Thoracic aorta (tissue), 2 donors: ENCODE results near the gene FAM221B. TPM values are rescaled to one million over a fixed set of nuclear protein-coding genes. Genes with fewer than 3 reads are reported as not detected.

Source experiments
- ATAC-seq: fragments of 150-250 bp; one replicate; pipeline ENCODE4 v1.8.0; 2017; ENCODE audit warnings: low read depth; ENCODE audit not compliant: insufficient number of reproducible peaks, low FRiP score
- DNase-seq: peaks from one replicate; pipeline ENCODE4 v3.0.0-alpha.2; 2020; ENCODE audit warnings: low spot score
- H3K27ac ChIP-seq, 2 donors: fragments of 200-600 bp; sonication (generic); 1 replicate in 1 of 2; 2 replicates in 1 of 2; pipeline ENCODE4 v1.5.1; 2016; ENCODE audit warnings: mild to moderate bottlenecking in 2 of 2, moderate library complexity in 2 of 2
- H3K27me3 ChIP-seq: fragments of 200-600 bp; sonication (generic); replicated peaks from 2 replicates; pipeline ENCODE4 v1.6.0; 2016; ENCODE audit warnings: mild to moderate bottlenecking; ENCODE audit not compliant: insufficient read depth
- H3K36me3 ChIP-seq: fragments of 200-600 bp; sonication (generic); one replicate; pipeline ENCODE4 v1.5.1; 2016
- H3K4me1 ChIP-seq, 2 donors: fragments of 200-600 bp; sonication (generic); 1 replicate in 1 of 2; 2 replicates in 1 of 2; pipeline versions ENCODE4 v1.5.1 to v1.6.0; 2016; ENCODE audit warnings: low read depth in 2 of 2, mild to moderate bottlenecking in 1 of 2; ENCODE audit not compliant: control insufficient read depth in 1 of 2
- H3K4me3 ChIP-seq: fragments of 200-600 bp; sonication (generic); 2 replicates; pipeline ENCODE4 v1.5.1; 2016; ENCODE audit warnings: mild to moderate bottlenecking
- H3K9me3 ChIP-seq: fragments of 200-600 bp; sonication (generic); 2 replicates; pipeline ENCODE4 v1.5.1; 2016
- total RNA-seq, 2 donors: library from RNA; depleted of rRNA; stranded (reverse); fragments of >200 nt; gene quantifications; one replicate each; pipeline versions ENCODE4 v1.1.0 to v1.2.3, GENCODE V29; 2016
- TF ChIP-seq, protein P1 (sequence below): fragments of 200-600 bp; sonication (generic); IDR thresholded peaks from one replicate; pipeline ENCODE4 v1.5.1; 2019; ENCODE audit warnings: antibody characterized with exemption

Gene FAM221B
- total RNA-seq, 2 donors from 2014 or later, result not detected

DNA sequence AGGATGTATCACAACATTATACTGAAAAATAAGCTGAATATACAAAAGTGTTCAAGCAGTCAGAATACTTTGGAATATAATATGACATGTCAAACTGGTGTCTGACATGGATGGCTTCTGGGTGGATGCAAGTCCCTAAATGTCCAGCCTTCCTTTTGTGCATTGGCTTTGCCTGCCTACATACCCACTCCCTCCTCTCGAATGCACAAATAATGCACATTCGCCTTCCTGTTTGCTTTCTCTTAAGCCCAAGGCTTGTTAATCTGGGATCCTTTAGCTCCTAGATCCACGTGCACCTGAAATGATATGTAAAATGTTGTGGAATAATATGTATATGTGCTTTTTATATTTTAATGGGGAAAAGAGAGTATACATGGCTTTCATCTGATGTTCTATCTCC is 50.0 kb downstream of the FAM221B start:
- no peaks in the 10 kb centered on the region for H3K27me3 ChIP-seq
- H3K27ac ChIP-seq, result no peak overlapping the region
- TF ChIP-seq, protein P1, sequence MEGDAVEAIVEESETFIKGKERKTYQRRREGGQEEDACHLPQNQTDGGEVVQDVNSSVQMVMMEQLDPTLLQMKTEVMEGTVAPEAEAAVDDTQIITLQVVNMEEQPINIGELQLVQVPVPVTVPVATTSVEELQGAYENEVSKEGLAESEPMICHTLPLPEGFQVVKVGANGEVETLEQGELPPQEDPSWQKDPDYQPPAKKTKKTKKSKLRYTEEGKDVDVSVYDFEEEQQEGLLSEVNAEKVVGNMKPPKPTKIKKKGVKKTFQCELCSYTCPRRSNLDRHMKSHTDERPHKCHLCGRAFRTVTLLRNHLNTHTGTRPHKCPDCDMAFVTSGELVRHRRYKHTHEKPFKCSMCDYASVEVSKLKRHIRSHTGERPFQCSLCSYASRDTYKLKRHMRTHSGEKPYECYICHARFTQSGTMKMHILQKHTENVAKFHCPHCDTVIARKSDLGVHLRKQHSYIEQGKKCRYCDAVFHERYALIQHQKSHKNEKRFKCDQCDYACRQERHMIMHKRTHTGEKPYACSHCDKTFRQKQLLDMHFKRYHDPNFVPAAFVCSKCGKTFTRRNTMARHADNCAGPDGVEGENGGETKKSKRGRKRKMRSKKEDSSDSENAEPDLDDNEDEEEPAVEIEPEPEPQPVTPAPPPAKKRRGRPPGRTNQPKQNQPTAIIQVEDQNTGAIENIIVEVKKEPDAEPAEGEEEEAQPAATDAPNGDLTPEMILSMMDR, result no peak
- H3K4me1 ChIP-seq, result no peaks in the 10 kb centered on the region
- H3K36me3 ChIP-seq, result no peaks in the 10 kb centered on the region
- DNase-seq (no peak), ATAC-seq (no peak)
- H3K4me3 ChIP-seq, result no peak overlapping the region
- no peaks in the 10 kb centered on the region for H3K9me3 ChIP-seq

- H3K27ac ChIP-seq, result no peak overlapping the region
- TF ChIP-seq, protein P1, result no peak
- H3K36me3 ChIP-seq, result no peaks in the 10 kb centered on the region
- DNase-seq (no peak), ATAC-seq (no peak)
- H3K4me1 ChIP-seq, result peaks cover 6 to 13% of the 10 kb centered on the region in 2 donors
- no peaks in the 10 kb centered on the region for H3K9me3 ChIP-seq
- no peaks in the 10 kb centered on the region for H3K27me3 ChIP-seq
- H3K4me3 ChIP-seq, result no peak overlapping the region
Measured at GRCh38 chr9:35776018-35776417, 52.5 kb downstream of the FAM221B start.

- DNase-seq (no peak), ATAC-seq (no peak)
- Histone ChIP-seq H3K27ac (no peak overlapping the region), H3K36me3 (no peaks in the 10 kb centered on the region), H3K9me3 (no peaks in the 10 kb centered on the region), H3K27me3 (no peaks in the 10 kb centered on the region), H3K4me1 (peaks cover 11 to 22% of the 10 kb centered on the region in 2 donors), H3K4me3 (no peak overlapping the region)
- TF ChIP-seq, protein P1, result no peak
Measured at GRCh38 chr9:35774907-35775635, 53.5 kb downstream of the FAM221B start.

GRCh38 chr9:35771943-35772342 is 56.6 kb downstream of the FAM221B start:
- no peak for ATAC-seq
- Histone ChIP-seq H3K27ac (no peak overlapping the region), H3K4me1 (peaks cover 11 to 25% of the 10 kb centered on the region in 2 donors), H3K36me3 (no peaks in the 10 kb centered on the region), H3K27me3 (no peaks in the 10 kb centered on the region), H3K9me3 (no peaks in the 10 kb centered on the region), H3K4me3 (no peak overlapping the region)
- TF ChIP-seq, protein P1, result no peak
- no peak for DNase-seq

DNA sequence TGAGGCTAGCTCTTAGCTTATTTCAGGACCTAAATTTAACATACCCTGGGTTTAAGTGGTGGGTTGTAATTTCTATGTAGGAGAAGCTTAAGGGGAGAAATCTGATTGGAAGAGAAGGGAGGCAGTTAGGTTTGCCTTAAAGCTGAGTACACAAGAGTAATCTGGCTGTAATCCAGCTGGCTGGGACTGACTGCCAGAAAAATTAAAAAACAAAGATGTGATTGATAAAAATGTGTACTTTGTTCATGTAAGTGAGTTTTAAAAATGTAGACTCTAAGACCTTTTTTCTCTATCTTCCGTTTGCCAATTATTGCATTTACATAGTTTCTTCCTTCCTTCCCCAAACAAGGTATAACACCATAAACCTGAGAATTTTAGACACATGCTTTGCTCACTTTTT is 57.0 kb downstream of the FAM221B start:
- ATAC-seq (no peak), DNase-seq (no peak)
- no peaks in the 10 kb centered on the region for H3K9me3 ChIP-seq
- TF ChIP-seq, protein P1, result no peak
- H3K4me3 ChIP-seq, result no peak overlapping the region
- H3K27me3 ChIP-seq, result no peaks in the 10 kb centered on the region
- H3K4me1 ChIP-seq, result peaks cover 11 to 25% of the 10 kb centered on the region in 2 donors
- H3K36me3 ChIP-seq, result no peaks in the 10 kb centered on the region
- peak overlapping the region; percentile 16 to 52 for H3K27ac ChIP-seq
